Calu3 (cell line): ENCODE measurements around the gene PRPF4. TPM values are rescaled to one million over a fixed set of nuclear protein-coding genes. Genes with fewer than 3 reads are reported as not detected.

ENCODE experiments used
- BruUV-seq: library from RNA; stranded (reverse); fragments of 400-500 nt; replicated peaks from 2 replicates; lab custom pipeline; 2021; lab: Mats Ljungman, UMichigan
- CTCF ChIA-PET: fragments of 300-600 bp; sonication (Branson Sonifier 250); formaldehyde crosslinking; loops from one replicate; lab custom pipeline; 2022; ENCODE audit warnings: antibody characterized with exemption; lab: Charles Lee
- DNase-seq: peaks from one replicate; pipeline ENCODE4 v3.0.0; 2022
- H3K27ac Mint-ChIP-seq: one replicate; pipeline ENCODE4 v1.8.0; 2022; ENCODE audit warnings: mixed read lengths; ENCODE audit not compliant: unreplicated experiment
- H3K27me3 Mint-ChIP-seq: one replicate; pipeline ENCODE4 v1.8.0; 2022; ENCODE audit warnings: mixed read lengths; ENCODE audit not compliant: unreplicated experiment
- H3K36me3 Mint-ChIP-seq: one replicate; pipeline ENCODE4 v1.8.0; 2022; ENCODE audit warnings: mild to moderate bottlenecking, moderate library complexity, mixed read lengths; ENCODE audit not compliant: insufficient read depth, unreplicated experiment
- H3K4me1 Mint-ChIP-seq: one replicate; pipeline ENCODE4 v1.8.0; 2022; ENCODE audit warnings: mild to moderate bottlenecking, low read depth, mixed read lengths; ENCODE audit not compliant: unreplicated experiment
- H3K4me3 Mint-ChIP-seq: one replicate; pipeline ENCODE4 v1.8.0; 2022; ENCODE audit warnings: mild to moderate bottlenecking, low read depth, moderate library complexity, mixed read lengths; ENCODE audit not compliant: unreplicated experiment
- H3K9me3 Mint-ChIP-seq: one replicate; pipeline ENCODE4 v1.8.0; 2022; ENCODE audit warnings: low read depth, mixed read lengths; ENCODE audit not compliant: unreplicated experiment
- intact Hi-C: fragments of 100-400 bp; cut with micrococcal nuclease; formaldehyde crosslinking; loops from one replicate; pipeline ENCODE4 v1.10.0; 2022; ENCODE audit not compliant: unreplicated experiment
- total RNA-seq: library from RNA; stranded (reverse); gene quantifications from 2 replicates; pipeline ENCODE4 v1.2.3, GENCODE V29; 2022
- TF ChIP-seq, protein P1 (sequence below): fragments of 200-600 bp; IDR thresholded peaks from one replicate; pipeline ENCODE4 v1.8.0; 2022; ENCODE audit warnings: antibody characterized with exemption; ENCODE audit not compliant: unreplicated experiment

The PRPF4 gene
- total RNA-seq, 1 experiment from 2014 or later: 23.7 TPM

DNA sequence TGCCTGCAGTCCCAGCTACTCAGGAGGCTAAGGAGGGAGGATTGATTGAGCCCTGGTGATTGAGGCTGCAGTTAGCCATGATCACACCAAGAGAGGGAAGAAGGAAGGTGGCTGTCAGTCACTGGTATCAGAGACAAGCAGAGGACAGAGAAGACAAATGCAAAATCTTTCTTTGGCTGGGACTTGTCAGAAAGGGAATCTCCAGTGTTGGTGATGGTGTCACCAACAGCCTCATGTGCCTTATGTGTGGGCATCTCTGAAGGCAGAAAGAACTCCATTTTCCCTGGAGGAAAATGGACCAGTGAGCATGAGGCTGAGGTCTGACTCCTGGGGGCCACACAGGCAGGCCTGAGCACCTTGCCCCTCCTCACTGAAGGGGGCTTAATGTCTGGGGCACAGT is 39.8 kb downstream of the PRPF4 start:
- CTCF ChIA-PET: interaction anchor here (0.7 kb wide), 1 partner anchor 466 kb away, joined by 3 read pairs; no protein-coding TSS in a partner anchor
- Mint-ChIP-seq H3K27me3 (no peaks in the 10 kb centered on the region), H3K4me3 (no peak overlapping the region)

DNA sequence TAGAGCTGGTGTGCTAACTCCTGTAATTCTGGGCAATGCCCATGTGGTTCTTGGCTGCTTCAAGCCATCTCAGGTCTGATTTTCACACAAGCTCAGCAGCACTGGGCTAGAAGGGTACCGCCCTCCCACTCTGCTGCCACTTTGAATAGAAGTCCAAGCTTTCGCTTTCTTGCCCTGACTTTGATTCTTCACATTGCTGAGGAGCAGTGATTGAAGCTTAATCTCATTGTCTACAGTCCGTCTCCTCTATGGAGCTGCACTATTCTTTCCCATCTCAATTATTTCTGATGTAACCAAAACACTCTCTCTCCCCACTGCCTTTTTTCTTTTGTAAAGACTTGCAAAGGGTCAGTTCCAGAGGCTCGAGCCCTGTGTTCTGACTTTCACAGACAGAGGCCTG is 40.6 kb downstream of the PRPF4 start:
- H3K27ac Mint-ChIP-seq: no peak overlapping the region

More for the DNA sequence above, 39.8 kb downstream of the PRPF4 start:
- H3K27ac Mint-ChIP-seq: no peak overlapping the region
- no TSS peak for BruUV-seq
- no peaks in the 10 kb centered on the region for H3K9me3 Mint-ChIP-seq
- H3K36me3 Mint-ChIP-seq: no peaks in the 10 kb centered on the region
- H3K4me1 Mint-ChIP-seq: no peaks in the 10 kb centered on the region
- DNase-seq: no peak
- TF ChIP-seq, protein P1, sequence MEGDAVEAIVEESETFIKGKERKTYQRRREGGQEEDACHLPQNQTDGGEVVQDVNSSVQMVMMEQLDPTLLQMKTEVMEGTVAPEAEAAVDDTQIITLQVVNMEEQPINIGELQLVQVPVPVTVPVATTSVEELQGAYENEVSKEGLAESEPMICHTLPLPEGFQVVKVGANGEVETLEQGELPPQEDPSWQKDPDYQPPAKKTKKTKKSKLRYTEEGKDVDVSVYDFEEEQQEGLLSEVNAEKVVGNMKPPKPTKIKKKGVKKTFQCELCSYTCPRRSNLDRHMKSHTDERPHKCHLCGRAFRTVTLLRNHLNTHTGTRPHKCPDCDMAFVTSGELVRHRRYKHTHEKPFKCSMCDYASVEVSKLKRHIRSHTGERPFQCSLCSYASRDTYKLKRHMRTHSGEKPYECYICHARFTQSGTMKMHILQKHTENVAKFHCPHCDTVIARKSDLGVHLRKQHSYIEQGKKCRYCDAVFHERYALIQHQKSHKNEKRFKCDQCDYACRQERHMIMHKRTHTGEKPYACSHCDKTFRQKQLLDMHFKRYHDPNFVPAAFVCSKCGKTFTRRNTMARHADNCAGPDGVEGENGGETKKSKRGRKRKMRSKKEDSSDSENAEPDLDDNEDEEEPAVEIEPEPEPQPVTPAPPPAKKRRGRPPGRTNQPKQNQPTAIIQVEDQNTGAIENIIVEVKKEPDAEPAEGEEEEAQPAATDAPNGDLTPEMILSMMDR: no peak
- intact Hi-C loops: no loop called here

DNA sequence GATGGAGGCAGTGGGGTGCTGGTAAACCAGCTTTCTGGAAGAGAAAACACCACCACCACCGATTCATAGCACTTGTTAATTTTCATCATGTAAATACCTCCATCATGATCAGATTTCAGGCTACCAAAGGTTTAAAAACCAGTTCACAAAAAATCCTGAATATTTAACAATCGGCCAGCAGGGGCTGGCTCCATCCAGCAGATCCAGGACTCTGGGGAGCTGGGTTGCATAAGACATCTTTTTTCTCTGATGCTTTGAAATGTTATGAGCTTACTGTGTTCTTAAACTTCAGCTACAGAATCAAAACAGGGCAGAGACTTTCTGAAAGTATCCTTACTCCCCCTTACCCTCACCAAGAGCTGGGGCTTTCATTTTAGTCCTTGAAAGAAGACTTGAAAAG is 42.3 kb downstream of the PRPF4 start:
- H3K4me1 Mint-ChIP-seq: no peaks in the 10 kb centered on the region
- DNase-seq: no peak
- TF ChIP-seq, protein P1: no peak
- CTCF ChIA-PET: interaction anchor here (0.6 kb wide), 1 partner anchor 22 kb away, joined by 3 read pairs; no protein-coding TSS in a partner anchor
- H3K4me3 Mint-ChIP-seq: no peak overlapping the region
- no peaks in the 10 kb centered on the region for H3K27me3 Mint-ChIP-seq
- H3K9me3 Mint-ChIP-seq: no peaks in the 10 kb centered on the region
- H3K36me3 Mint-ChIP-seq: no peaks in the 10 kb centered on the region
- intact Hi-C loops: no loop called here
- no peak overlapping the region for H3K27ac Mint-ChIP-seq
- BruUV-seq: no TSS peak

More for the DNA sequence above, 40.6 kb downstream of the PRPF4 start:
- no peak for DNase-seq
- Mint-ChIP-seq H3K27me3 (no peaks in the 10 kb centered on the region), H3K4me1 (no peaks in the 10 kb centered on the region), H3K9me3 (no peaks in the 10 kb centered on the region), H3K4me3 (no peak overlapping the region), H3K36me3 (no peaks in the 10 kb centered on the region)
- intact Hi-C loops: no loop called here
- TF ChIP-seq, protein P1: no peak
- CTCF ChIA-PET: interaction anchor here (0.5 to 0.7 kb wide), 2 partner anchors 29 to 466 kb away, joined by 3 to 4 read pairs; no protein-coding TSS in a partner anchor
- no TSS peak for BruUV-seq

DNA sequence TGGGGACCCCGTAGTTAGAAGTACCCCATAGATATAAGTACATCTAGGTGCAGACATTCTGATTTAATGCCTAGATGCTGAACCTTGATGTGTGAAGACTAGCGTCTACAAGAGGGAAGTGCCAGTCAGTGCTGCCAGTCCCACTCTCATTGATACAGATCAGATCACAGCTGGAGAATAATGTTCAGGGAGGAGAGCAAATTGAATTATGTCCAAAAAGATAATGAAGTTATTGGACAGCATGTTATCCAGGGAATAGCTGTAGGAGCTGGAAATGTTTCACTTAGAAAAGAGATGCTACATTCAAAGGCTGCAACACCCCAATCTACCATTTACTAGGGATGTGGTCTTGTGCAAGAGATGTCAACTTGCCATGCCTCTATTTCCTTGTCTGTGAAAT is 43.6 kb downstream of the PRPF4 start:
- Mint-ChIP-seq H3K4me3 (no peak overlapping the region), H3K27ac (no peak overlapping the region), H3K4me1 (no peaks in the 10 kb centered on the region), H3K36me3 (no peaks in the 10 kb centered on the region), H3K9me3 (no peaks in the 10 kb centered on the region), H3K27me3 (no peaks in the 10 kb centered on the region)
- intact Hi-C loops: no loop called here
- BruUV-seq: no TSS peak
- no peak for DNase-seq
- CTCF ChIA-PET: no interaction called here
- TF ChIP-seq, protein P1: no peak
